ENCODE measurements around the gene DISC1. TPM values are rescaled to one million over a fixed set of nuclear protein-coding genes. Genes with fewer than 3 reads are reported as not detected.
A peak's percentile ranks its signal among the peaks of the same experiment; 100 is the strongest.

Gene DISC1
- total RNA-seq, 2 experiments from 2014 or later = 3.5 to 5.0 TPM

DNA sequence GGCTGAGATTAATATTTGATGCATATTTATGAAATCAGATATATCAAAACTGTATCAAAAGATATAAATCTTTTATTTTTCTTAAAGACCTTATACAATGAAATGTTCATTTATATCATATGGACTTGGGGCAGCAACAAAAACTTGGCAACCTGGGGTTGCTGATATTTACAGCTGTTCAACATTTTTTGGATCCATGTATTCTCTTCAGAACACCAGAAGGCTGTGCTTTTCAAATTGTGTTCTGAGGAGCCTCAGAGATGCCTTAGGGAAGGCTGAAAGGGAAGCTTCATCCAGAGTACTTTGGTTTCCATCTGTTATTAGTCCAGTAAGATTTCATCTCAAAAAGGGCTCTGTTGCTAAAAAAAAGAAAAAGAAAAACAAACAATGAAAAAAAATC lies 94.8 kb downstream of the DISC1 start:
- ChIA-PET CTCF (no interaction called here), POLR2A (no interaction called here)
- H3K27me3 Mint-ChIP-seq = no peaks in the 10 kb centered on the region
- H3K36me3 Mint-ChIP-seq (ENCODE audit: low read depth) = no peaks in the 10 kb centered on the region
- ATAC-seq = no peak
- DNase-seq = no peak
- intact Hi-C loops (cut with micrococcal nuclease) = no loop called here
- no peak overlapping the region for H3K4me3 Mint-ChIP-seq
- H3K27ac Mint-ChIP-seq = no peak overlapping the region
- no peaks in the 10 kb centered on the region for H3K9me3 Mint-ChIP-seq
- no peaks in the 10 kb centered on the region for H3K4me1 Mint-ChIP-seq (ENCODE audit: low read depth)
- TF ChIP-seq, protein P1, sequence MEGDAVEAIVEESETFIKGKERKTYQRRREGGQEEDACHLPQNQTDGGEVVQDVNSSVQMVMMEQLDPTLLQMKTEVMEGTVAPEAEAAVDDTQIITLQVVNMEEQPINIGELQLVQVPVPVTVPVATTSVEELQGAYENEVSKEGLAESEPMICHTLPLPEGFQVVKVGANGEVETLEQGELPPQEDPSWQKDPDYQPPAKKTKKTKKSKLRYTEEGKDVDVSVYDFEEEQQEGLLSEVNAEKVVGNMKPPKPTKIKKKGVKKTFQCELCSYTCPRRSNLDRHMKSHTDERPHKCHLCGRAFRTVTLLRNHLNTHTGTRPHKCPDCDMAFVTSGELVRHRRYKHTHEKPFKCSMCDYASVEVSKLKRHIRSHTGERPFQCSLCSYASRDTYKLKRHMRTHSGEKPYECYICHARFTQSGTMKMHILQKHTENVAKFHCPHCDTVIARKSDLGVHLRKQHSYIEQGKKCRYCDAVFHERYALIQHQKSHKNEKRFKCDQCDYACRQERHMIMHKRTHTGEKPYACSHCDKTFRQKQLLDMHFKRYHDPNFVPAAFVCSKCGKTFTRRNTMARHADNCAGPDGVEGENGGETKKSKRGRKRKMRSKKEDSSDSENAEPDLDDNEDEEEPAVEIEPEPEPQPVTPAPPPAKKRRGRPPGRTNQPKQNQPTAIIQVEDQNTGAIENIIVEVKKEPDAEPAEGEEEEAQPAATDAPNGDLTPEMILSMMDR (IDR thresholded peaks at IDR 0.05) = no peak

- no peak overlapping the region for H3K4me3 Mint-ChIP-seq
- DNase-seq = no peak
- H3K27ac Mint-ChIP-seq = no peak overlapping the region
- TF ChIP-seq, protein P1 (IDR thresholded peaks at IDR 0.05) = no peak
- POLR2A ChIA-PET = no interaction called here
- no peak for ATAC-seq
- CTCF ChIA-PET = no interaction called here
- no peaks in the 10 kb centered on the region for H3K36me3 Mint-ChIP-seq (ENCODE audit: low read depth)
- no peaks in the 10 kb centered on the region for H3K4me1 Mint-ChIP-seq (ENCODE audit: low read depth)
- H3K9me3 Mint-ChIP-seq = no peaks in the 10 kb centered on the region
- intact Hi-C loops (cut with micrococcal nuclease) = no loop called here
- no peaks in the 10 kb centered on the region for H3K27me3 Mint-ChIP-seq
Observed at GRCh38 chr1:231722356-231722755, 95.8 kb downstream of the DISC1 start.

- TF ChIP-seq, protein P1 (IDR thresholded peaks at IDR 0.05) = no peak
- intact Hi-C loops (cut with micrococcal nuclease) = no loop called here
- ChIA-PET POLR2A (no interaction called here), CTCF (no interaction called here)
- Mint-ChIP-seq H3K36me3 (ENCODE audit: low read depth) (no peaks in the 10 kb centered on the region), H3K27ac (no peak overlapping the region), H3K27me3 (no peaks in the 10 kb centered on the region), H3K9me3 (no peaks in the 10 kb centered on the region), H3K4me3 (no peak overlapping the region), H3K4me1 (ENCODE audit: low read depth) (no peaks in the 10 kb centered on the region)
- ATAC-seq (no peak), DNase-seq (no peak)
Observed at GRCh38 chr1:231723146-231723545, 96.6 kb downstream of the DISC1 start.

- Mint-ChIP-seq H3K27me3 (no peaks in the 10 kb centered on the region), H3K9me3 (no peaks in the 10 kb centered on the region), H3K27ac (no peak overlapping the region), H3K4me3 (no peak overlapping the region), H3K36me3 (ENCODE audit: low read depth) (no peaks in the 10 kb centered on the region), H3K4me1 (ENCODE audit: low read depth) (no peaks in the 10 kb centered on the region)
- POLR2A ChIA-PET = no interaction called here
- intact Hi-C loops (cut with micrococcal nuclease) = no loop called here
- CTCF ChIA-PET = no interaction called here
- TF ChIP-seq, protein P1 (IDR thresholded peaks at IDR 0.05) = no peak
- ATAC-seq (no peak), DNase-seq (no peak)
Observed at GRCh38 chr1:231724041-231724440, 97.5 kb downstream of the DISC1 start.

GRCh38 chr1:231724876-231725647 lies 98.5 kb downstream of the DISC1 start:
- H3K4me3 Mint-ChIP-seq = no peak overlapping the region
- DNase-seq (peak; percentile 37), ATAC-seq (no peak)
- no peak overlapping the region for H3K27ac Mint-ChIP-seq
- POLR2A ChIA-PET = no interaction called here
- intact Hi-C loops (cut with micrococcal nuclease) = no loop called here
- H3K27me3 Mint-ChIP-seq = no peaks in the 10 kb centered on the region
- CTCF ChIA-PET = interaction anchor here (0.8 to 2.1 kb wide), 3 partner anchors 9 to 81 kb away, joined by 3 to 10 read pairs (median 6); no protein-coding TSS in a partner anchor
- H3K9me3 Mint-ChIP-seq = no peaks in the 10 kb centered on the region
- TF ChIP-seq, protein P1 (IDR thresholded peaks at IDR 0.05) = peak; percentile 43
- no peaks in the 10 kb centered on the region for H3K36me3 Mint-ChIP-seq (ENCODE audit: low read depth)
- H3K4me1 Mint-ChIP-seq (ENCODE audit: low read depth) = no peaks in the 10 kb centered on the region

Data from activated CD8-positive, alpha-beta T cell treated with anti-CD3 and anti-CD28 coated beads for 36 hours (primary cell).